Effector CD8-positive, alpha-beta T cell (primary cell): Measurements from ENCODE around the gene SSU72.
A peak's percentile ranks its signal among the peaks of the same experiment; 100 is the strongest.
"Not testable (repeated sequence)": the region's sequence is repeated elsewhere in the genome, so short reads cannot be mapped to it uniquely, and the experiment has no call there.

Experiments used
- DNase-seq: peaks from one replicate; lab custom pipeline; 2025; lab: John Stamatoyannopoulos, UW

SSU72 gene

GRCh38 chr1:1595341-1595740, 20.7 kb upstream of the SSU72 start:
- DNase-seq = not testable (repeated sequence)

- DNase-seq = no peak
Measured at GRCh38 chr1:1594602-1595260, 20.1 kb upstream of the SSU72 start.

DNA sequence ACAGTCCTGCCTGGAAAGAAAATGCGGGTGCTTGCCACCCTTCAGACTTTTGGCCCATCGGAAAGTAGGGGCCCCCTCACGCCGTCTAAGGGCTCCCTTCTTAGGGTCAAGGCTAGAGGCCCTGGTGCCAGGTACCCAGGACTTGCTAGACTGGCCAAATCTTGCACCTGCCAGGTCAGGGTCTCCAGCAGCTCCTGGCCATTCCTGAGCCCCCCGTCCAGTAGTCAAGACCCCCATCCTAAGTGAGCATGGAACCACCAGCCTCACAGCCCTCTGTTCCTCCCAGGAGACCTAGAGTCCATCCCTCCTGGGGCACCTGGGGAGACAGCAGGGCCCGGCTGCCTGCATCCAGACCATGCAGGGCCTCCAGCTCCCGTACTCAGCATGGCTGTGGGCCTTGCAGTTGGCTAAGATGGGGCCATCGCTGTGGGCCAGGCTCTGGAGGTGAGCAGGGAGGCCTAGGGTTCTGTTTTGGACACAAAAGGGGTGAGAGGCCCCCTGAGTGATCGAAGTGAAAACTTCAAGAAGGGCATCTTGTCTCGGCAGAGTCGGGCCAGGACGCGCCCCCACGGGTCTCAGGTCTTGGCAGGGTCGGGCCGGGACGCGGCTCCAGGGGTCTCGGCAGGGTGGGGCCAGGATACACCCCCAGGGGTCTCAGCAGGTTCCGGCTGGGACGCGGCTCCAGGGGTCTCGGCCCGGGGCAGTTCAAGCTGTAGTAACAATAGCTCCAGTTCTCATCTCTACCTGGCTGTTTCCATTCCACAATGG, 19.4 kb upstream of the SSU72 start:
- no peak for DNase-seq

DNA sequence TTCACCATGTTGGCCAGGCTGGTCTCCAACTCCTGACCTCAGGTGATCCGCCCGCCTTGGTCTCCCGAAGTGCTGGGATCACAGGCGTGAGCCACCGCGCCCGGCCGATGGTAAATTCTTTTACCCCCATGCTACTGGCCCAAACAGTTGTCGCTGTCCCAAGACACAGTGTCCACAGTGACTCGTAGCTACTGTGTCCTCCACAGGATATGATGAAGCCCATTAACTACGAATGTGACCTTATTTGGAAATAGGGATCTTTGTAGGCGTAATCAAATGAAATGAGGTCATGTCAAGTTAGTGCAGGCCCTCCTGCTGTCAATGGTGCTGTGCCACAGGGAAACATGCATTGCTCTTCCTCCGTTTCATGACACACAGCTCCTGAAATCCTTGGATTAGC, 16.8 kb upstream of the SSU72 start:
- DNase-seq = no peak

- no peak for DNase-seq
Measured at GRCh38 chr1:1583347-1584010, 8.8 kb upstream of the SSU72 start.

DNA sequence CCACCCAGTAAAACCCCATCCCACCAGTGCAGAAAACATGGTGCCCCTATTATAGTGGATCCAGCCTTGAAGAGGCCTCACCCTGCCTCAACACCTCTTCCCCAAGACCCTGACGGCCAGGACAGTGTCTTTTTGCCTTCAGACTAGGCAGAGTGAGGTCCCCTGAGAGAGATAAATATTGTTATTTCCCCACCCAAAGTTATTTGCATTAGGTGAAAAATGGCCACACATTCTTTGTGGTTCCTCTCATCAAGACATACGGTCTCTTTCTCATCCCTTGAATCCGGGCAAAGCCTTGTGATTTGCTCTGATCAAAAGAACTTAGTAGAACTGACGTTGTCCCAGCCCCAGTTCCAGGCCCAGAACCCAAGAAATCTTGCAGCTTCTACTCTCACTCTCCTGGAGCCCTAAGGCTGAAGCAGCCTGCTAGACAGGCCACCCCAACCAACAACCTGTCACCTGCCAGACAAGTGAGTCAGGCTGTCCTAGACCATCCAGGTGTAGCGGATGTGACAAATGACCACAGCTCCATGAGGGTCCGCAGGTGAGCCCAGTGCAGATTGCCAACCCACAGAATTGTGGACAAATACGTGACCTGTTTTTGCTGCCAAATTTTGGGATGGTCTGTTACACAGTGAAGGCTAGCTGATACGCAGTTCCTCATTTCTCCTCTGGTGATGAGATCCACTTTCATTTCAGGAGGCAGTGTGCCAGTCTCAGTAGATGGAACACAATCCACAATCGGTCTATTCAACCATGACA, 8.1 kb upstream of the SSU72 start:
- no peak for DNase-seq

DNA sequence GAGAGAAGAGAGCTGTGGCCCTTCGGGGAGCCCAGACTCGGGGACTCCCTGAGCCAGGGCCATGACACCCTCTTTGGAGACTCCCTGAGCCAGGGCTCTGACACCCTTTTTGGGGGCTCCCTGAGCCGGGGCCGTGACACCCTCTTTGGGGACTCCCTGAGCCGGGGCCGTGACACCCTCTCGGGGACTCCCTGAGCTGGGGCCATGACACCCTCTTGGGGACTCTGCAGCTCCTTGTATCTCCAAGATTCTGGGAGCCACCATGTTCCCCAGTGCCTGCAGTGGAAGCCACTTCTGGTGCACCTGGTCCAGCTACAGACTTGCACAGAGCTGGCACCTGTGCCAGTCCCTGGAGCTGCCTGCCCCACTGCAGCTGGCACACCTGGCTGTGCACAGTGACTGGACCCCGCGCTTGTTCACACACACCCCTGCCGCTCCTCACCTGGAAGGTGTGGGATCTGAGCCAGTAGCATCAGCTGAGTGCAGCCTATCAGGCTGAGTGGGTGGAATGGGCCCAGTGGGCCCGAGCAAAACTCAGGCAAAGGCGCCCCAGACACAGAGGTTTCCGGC, 3.8 kb upstream of the SSU72 start:
- no peak for DNase-seq

- DNase-seq = no peak
Measured at GRCh38 chr1:1577367-1578011, 2.8 kb upstream of the SSU72 start.

GRCh38 chr1:1573843-1574720, 581 bp downstream of the SSU72 start:
- peak; percentile 68 for DNase-seq

DNA sequence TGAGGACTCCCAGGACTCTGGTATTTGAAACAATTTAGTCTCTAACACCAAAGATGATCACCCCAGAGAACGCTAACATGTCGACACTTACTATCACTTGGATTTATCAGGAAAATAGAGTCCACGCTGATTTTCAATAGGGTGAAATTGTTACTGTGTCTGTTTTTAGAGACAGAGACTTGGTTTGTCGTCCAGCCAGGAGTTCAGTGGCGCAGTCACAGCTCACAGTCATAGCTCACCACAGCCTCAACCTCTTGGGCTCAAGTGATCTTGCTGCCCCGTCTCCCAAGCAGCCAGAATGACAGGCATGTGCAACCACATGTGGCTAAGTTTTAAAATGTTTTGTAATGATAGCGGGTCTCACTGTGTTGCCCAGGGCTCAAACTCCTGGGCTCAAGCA, 5.3 kb downstream of the SSU72 start:
- DNase-seq = no peak

DNA sequence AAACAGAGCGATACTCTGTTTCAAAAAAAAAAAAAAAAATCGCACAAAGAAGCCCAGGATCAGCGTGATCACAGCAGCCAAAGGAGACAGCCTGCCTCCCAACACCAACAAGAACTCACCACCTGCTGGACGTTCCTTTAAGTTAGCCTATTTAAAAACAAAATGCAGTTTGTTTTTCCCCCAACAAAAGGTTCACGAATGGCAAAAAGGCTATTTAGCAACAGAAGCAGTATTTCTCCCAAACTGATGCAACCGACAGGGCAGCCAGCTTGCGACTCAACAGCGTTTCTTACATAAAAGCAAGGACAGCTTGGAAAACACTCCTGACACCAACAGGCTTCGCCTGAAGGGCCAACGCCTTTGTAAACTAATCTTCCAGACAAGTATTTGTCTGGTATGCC, 6.8 kb downstream of the SSU72 start:
- no peak for DNase-seq

DNA sequence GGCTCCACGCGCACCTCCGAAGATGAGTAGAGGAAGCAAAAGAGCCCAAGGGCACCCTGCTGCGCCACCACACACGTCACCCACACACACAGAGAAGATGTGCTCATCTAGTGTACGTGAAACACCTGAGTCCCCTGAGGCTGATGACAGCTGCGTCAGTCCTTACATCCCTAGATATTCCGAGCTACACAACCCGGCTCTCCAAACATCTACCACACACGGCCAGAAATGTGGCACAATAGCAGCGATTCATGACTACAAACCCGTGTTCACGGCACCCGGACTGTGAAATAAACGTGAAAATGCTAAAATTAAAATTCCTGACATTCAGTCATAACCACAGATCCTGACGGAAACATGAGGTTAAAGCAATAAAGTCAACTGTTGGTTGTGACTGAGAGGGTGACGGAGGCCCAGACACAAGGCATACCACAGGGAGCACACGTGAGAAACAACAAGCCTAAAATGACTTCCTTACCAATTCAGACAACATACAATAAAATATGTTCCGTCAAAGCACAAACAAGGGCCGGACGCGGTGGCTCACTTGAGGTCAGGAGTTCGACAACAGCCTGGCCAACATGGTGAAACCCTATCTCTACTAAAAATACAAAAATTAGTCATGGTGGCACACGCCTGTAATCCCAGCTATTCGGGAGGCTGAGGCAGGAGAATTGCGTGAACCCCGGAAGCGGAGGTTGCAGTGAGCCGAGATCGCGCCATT, 7.3 kb downstream of the SSU72 start:
- no peak for DNase-seq

DNA sequence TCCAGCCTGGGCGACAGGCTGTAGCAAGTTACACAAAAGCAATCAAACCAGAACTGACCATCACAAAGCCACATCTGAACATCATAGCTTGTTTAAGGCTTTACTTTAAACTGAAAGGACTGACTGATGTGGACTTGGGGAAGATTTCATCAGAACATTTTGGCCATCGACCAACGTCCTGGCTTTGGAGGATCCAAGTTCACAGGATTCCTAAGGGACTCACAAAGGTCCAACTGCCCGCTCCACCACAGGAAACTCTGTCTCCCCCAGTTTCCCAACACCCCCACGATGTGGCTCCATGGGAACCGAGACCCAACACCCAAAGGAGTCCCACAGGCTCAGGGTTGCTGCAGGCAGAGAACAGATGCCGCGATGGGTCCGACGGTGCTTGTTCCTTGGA, 9.3 kb downstream of the SSU72 start:
- no peak for DNase-seq

DNA sequence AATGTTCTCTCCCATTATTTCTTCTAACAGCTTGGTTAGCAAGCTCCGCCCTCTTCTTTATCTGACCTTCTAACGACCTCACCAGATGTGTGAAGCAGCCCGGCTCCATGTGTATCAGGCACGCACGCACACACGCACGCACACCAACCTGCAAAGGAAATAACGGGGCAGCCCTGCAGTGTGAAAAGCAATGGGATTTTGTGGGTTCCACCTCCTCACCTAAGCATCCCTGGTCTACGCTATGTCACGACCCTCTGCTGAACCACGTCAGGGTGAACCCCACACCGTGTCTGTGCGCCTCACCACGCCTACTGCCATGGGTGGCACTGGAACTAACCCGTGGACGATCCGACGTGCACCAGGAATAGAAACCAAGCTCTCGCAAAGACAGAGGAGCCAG, 10.4 kb downstream of the SSU72 start:
- no peak for DNase-seq

GRCh38 chr1:1563688-1564087, 11.0 kb downstream of the SSU72 start:
- no peak for DNase-seq

GRCh38 chr1:1562556-1563195, 12.0 kb downstream of the SSU72 start:
- no peak for DNase-seq

GRCh38 chr1:1561801-1562470, 12.7 kb downstream of the SSU72 start:
- no peak for DNase-seq

DNA sequence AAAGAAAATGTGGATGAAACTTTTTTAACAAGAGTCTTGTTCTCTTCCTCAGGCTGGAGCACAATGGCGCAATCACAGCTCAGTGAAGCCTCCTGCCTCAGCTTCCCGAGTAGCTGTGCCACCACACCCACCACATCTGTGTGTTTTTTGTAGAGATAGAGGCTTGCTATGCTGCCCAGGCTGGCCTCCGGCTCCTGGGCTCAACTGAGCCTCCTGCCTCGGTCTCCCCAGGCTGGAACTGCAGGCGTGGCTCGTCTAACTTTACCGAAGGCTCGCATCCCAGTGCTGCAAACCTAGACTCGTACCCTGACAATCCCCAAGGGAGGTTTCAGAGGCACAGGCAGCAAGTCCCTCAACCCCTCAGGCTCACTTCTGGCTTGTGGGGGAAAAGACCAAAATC, 14.5 kb downstream of the SSU72 start:
- DNase-seq = no peak

DNA sequence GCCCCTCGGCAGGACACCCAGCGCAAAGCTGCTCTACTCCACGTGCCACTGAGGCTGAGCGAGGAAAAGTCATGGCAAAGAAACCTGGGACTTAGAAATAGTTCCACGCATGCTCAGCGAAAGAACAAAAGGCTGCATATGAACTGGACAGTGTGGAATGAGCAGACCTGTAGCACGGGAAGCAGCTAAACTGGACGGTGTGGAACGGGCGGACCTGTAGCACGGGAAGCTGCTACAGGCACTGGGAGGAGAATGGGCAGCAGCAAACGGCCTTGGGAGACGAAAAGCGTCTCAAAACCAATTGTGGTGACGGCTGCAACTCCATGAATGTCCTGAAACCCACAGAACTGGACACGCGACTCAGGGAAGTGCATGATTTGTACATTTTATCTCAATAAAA, 15.6 kb downstream of the SSU72 start:
- DNase-seq = no peak
